Thyroid gland (tissue), 4 donors: Measurements from ENCODE around the gene SLC25A39. TPM values are rescaled to one million over a fixed set of nuclear protein-coding genes. Genes with fewer than 3 reads are reported as not detected.

Experiments used
- DNase-seq, 2 donors: peaks; one replicate each; pipeline ENCODE4 v3.0.0-alpha.2; 2019
- H3K27ac ChIP-seq, 3 donors: fragments of 200-600 bp; sonication (generic); 1 replicate in 2 of 3; 2 replicates in 1 of 3; pipeline ENCODE4 v1.5.1; 2016 to 2019; ENCODE audit warnings: mild to moderate bottlenecking in 1 of 3, moderate library complexity in 1 of 3
- H3K27me3 ChIP-seq: fragments of 200-600 bp; sonication (generic); one replicate; pipeline ENCODE4 v1.5.1; 2019
- H3K36me3 ChIP-seq, 2 donors: fragments of 200-600 bp; sonication (generic); one replicate each; pipeline ENCODE4 v1.5.1; 2016 to 2019
- H3K4me1 ChIP-seq, 2 donors: fragments of 200-600 bp; sonication (generic); one replicate each; pipeline ENCODE4 v1.5.1; 2017 to 2019
- H3K4me3 ChIP-seq, 3 donors: fragments of 200-600 bp; sonication (generic); replicated peaks in 1 of 3; 1 replicate in 2 of 3; 2 replicates in 1 of 3; pipeline ENCODE4 v1.5.1; 2016; ENCODE audit warnings: mild to moderate bottlenecking in 1 of 3
- H3K9me3 ChIP-seq: fragments of 200-600 bp; sonication (generic); one replicate; pipeline ENCODE4 v1.5.1; 2017
- POLR2A ChIP-seq, 2 donors: fragments of 450-650 bp; IDR thresholded peaks; one replicate each; pipeline ENCODE4 v1.6.1; 2017; ENCODE audit warnings: antibody characterized with exemption in 2 of 2, mild to moderate bottlenecking in 2 of 2, moderate library complexity in 1 of 2
- WGBS, 2 donors: methylation state at CpG; one replicate each; pipeline ENCODE4 v1.1.5; 2017; 5-methylcytosine and 5-hydroxymethylcytosine counted together
- intact Hi-C: fragments of 100-400 bp; cut with DNase I; formaldehyde crosslinking; loops from one replicate; pipeline ENCODE4 v1.15.1; 2023
- total RNA-seq, 4 donors: library from RNA; depleted of rRNA; stranded (reverse); fragments of >200 nt; gene quantifications; one replicate each; pipeline ENCODE4 v1.2.3, GENCODE V29; 2016
- TF ChIP-seq, protein P1 (sequence below), 6 experiments: fragments of 200-600 bp in 3 of 6; fragments of 450-650 bp in 3 of 6; sonication (generic) in 3 of 6; IDR thresholded peaks; one replicate each; pipeline ENCODE4 v1.5.1; 2016 to 2019; ENCODE audit warnings: antibody characterized with exemption in 6 of 6, mild to moderate bottlenecking in 2 of 6, inconsistent platforms in 1 of 6, moderate library complexity in 1 of 6

SLC25A39 gene
- total RNA-seq, 4 donors from 2014 or later = 82.5 to 201 (median 144) TPM

DNA sequence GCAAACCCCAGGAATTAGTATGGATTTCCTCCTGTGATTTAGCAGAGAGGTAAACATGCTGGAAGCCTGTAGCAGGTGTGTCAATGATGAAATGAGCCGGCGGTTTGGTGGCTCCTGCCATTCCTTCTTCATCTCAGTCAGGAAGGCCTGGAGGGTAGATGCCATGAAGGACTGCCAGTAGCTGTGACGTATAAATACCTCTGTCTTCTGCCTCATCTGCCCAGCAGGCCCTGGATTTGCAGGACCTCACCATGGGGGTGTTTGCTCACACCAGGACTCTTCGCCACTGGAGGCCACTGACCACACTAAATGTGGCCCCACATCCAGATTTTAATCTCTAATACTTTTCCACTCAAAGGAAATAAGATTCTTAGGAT, 40.6 kb downstream of the SLC25A39 start:
- TF ChIP-seq, protein P1, sequence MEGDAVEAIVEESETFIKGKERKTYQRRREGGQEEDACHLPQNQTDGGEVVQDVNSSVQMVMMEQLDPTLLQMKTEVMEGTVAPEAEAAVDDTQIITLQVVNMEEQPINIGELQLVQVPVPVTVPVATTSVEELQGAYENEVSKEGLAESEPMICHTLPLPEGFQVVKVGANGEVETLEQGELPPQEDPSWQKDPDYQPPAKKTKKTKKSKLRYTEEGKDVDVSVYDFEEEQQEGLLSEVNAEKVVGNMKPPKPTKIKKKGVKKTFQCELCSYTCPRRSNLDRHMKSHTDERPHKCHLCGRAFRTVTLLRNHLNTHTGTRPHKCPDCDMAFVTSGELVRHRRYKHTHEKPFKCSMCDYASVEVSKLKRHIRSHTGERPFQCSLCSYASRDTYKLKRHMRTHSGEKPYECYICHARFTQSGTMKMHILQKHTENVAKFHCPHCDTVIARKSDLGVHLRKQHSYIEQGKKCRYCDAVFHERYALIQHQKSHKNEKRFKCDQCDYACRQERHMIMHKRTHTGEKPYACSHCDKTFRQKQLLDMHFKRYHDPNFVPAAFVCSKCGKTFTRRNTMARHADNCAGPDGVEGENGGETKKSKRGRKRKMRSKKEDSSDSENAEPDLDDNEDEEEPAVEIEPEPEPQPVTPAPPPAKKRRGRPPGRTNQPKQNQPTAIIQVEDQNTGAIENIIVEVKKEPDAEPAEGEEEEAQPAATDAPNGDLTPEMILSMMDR (IDR thresholded peaks at IDR 0.05) = no peak
- no peak for TF ChIP-seq POLR2A (IDR thresholded peaks at IDR 0.05)
- no peak overlapping the region for H3K4me3 ChIP-seq
- H3K9me3 ChIP-seq = no peaks in the 10 kb centered on the region
- H3K36me3 ChIP-seq = no peaks in the 10 kb centered on the region
- H3K4me1 ChIP-seq = peaks cover 0 to 14% of the 10 kb centered on the region in 2 donors
- no peaks in the 10 kb centered on the region for H3K27me3 ChIP-seq
- no peak for DNase-seq
- intact Hi-C loops = no loop called here
- 88 to 94% methylated on average over 4 of the region's 4 CpGs for WGBS, 2 donors
- H3K27ac ChIP-seq = no peak overlapping the region

DNA sequence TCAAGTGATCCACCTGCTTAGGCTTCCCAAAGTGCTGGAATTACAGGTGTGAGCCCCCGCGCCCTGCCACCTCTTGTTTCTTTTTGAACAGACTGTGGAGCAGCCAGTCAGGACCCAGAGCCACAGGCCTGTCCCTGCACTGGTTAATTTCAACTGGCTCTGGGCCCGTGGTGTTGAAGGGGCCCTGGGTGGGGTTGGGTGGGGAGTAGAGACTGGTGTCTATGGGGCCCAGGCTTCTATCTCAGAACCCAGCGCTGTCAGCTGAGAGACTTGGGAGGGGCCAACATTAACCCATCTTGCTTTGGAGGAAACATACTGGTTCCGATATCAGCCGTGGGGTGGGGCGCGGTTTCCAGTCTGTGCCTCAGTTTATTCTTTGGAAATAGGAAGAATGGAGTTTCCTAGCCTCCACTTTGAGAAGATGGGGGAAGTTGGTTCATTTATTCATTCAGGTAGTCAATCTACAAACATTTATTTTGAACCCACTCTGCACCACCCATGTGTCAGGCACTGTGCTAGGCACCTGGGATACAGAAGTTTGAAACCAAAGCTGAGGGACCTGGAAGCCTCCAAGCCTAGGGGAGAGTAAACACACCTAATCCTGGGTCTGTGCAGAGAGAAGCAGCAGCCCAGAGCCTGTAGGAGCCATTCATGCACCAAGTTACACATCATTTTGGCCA, 41.1 kb downstream of the SLC25A39 start:
- Histone ChIP-seq H3K4me3 (no peak overlapping the region), H3K4me1 (peaks cover 0 to 14% of the 10 kb centered on the region in 2 donors), H3K9me3 (no peaks in the 10 kb centered on the region), H3K36me3 (no peaks in the 10 kb centered on the region), H3K27ac (no peak overlapping the region), H3K27me3 (no peaks in the 10 kb centered on the region)
- no peak for DNase-seq
- intact Hi-C loops = no loop called here
- WGBS, 2 donors = 80 to 84% methylated on average over 6 to 8 of the region's 8 CpGs
- TF ChIP-seq, protein P1 (IDR thresholded peaks at IDR 0.05) = no peak
- TF ChIP-seq POLR2A (IDR thresholded peaks at IDR 0.05) = no peak

DNA sequence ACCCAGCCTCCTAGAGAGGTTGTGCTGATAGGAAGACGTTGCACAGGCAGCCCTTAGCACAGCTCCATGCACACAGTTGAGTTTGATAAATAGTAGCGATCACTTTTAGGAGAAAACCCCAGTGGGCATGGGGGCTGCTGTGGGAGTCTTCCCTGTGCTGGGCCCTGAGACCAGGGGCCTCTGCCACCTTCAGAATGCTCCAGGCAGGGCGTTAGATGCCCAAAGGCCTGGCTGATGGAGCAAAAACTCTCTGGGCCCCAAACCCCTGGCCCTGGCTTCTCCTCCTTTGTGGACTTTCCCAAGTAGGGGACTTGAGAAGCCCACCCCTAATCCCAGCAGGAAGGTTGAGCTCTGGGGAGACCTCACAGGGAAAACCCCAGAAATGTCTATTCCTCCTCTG, 42.4 kb downstream of the SLC25A39 start:
- TF ChIP-seq POLR2A (IDR thresholded peaks at IDR 0.05) = no peak
- TF ChIP-seq, protein P1 (IDR thresholded peaks at IDR 0.05) = no peak
- no peak for DNase-seq
- H3K4me3 ChIP-seq = no peak overlapping the region
- H3K36me3 ChIP-seq = no peaks in the 10 kb centered on the region
- intact Hi-C loops = no loop called here
- no peaks in the 10 kb centered on the region for H3K9me3 ChIP-seq
- no peak overlapping the region for H3K27ac ChIP-seq
- no peaks in the 10 kb centered on the region for H3K27me3 ChIP-seq
- WGBS, 2 donors = 72 to 76% methylated on average over 3 of the region's 3 CpGs
- peaks cover 0 to 14% of the 10 kb centered on the region in 2 donors for H3K4me1 ChIP-seq

- intact Hi-C loops = no loop called here
- WGBS, 2 donors = 100% methylated on average over 2 of the region's 2 CpGs
- H3K36me3 ChIP-seq = no peaks in the 10 kb centered on the region
Measured at GRCh38 chr17:44281570-44281969, 43.1 kb downstream of the SLC25A39 start.

DNA sequence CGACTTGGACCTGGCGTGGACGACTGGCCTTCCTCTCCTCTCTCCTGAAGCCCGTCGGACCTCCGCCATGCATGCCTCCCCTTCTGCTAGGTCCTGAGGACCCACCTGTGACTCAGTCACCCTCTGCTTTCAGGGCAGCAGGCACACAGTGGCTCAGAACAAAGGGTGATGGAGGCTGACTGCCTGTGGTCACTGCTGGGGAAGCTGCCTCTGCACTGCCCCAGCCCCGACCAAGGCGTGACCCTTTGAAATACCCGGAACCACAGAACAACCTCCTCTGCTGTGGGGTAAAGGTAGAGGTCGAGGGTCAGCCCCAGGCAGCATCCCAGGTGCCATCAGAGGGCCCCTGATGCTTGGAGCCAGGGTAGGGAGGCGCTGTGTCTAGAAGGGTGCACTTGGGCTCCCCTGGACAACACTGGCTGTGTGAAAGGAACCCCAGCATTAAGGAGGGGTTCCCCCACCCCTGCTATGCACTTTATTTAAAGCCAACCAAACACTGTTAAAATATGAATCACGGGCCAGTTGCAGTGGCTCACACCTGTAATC, 44.2 kb downstream of the SLC25A39 start:
- Histone ChIP-seq H3K27me3 (no peaks in the 10 kb centered on the region), H3K4me1 (peaks cover 0 to 14% of the 10 kb centered on the region in 2 donors), H3K9me3 (no peaks in the 10 kb centered on the region), H3K4me3 (no peak overlapping the region), H3K27ac (no peak overlapping the region), H3K36me3 (no peaks in the 10 kb centered on the region)
- DNase-seq = no peak
- intact Hi-C loops = no loop called here
- TF ChIP-seq POLR2A (IDR thresholded peaks at IDR 0.05) = no peak
- TF ChIP-seq, protein P1 (IDR thresholded peaks at IDR 0.05) = no peak
- 78 to 85% methylated on average over 11 to 12 of the region's 12 CpGs for WGBS, 2 donors

More at GRCh38 chr17:44281570-44281969, 43.1 kb downstream of the SLC25A39 start:
- no peak for DNase-seq
- H3K4me3 ChIP-seq = no peak overlapping the region
- no peaks in the 10 kb centered on the region for H3K27me3 ChIP-seq
- H3K9me3 ChIP-seq = no peaks in the 10 kb centered on the region
- peaks cover 0 to 14% of the 10 kb centered on the region in 2 donors for H3K4me1 ChIP-seq
- TF ChIP-seq, protein P1 (IDR thresholded peaks at IDR 0.05) = no peak
- no peak for TF ChIP-seq POLR2A (IDR thresholded peaks at IDR 0.05)
- H3K27ac ChIP-seq = no peak overlapping the region
